ENCODE data around the gene ST3GAL3. TPM values are rescaled to one million over a fixed set of nuclear protein-coding genes. Genes with fewer than 3 reads are reported as not detected.

ST3GAL3 gene
- total RNA-seq, 1 donor from 2014 or later, result 14.9 TPM

DNA sequence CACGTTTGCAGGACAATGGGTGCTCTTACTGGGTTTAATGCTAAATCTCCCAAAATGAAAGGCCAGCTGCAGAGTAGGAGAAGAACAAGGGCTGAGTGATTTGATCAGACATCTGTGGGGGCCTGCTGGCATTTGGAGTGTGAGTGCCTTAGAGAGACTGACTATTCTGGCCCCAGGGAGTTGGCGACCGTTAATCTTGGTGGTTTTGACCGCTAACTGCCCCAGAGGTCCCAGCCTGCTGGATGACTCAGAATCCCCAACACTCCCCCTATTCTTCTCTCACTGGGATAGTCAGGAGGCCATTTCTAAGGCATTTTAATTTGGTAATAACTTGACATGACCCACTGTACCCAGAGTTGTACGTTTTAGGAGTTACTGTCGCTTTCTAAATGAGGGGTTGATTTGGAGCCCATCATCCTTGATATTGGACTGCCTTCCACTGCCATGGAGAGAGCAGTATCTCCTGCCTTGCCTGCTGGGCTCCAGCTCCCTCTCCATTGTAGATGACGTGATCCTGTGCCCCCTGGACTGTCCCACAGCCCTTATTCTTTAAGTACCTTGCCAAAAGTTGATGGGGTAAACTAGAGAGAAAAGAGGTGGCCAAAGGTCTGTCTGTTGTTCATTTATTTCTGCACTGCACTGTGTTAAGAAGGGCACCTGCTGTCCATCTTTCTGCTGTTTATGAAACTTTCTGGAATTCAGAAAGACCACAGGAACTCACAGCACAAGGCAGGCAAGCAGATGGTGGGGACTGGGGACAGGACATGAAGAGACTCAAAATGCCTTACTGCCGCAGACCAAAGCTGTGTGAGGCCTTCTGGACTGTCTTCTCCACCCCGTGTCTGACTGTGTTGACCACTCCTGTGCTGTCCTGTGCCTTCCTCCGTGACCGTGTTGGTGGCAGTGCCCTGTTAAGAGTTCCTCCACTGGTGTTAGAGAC is 128.0 kb downstream of the ST3GAL3 start:
- Mint-ChIP-seq H3K27ac (ENCODE audit: unreplicated experiment) (no peak overlapping the region), H3K36me3 (ENCODE audit: low read depth, unreplicated experiment) (peaks cover 6% of the 10 kb centered on the region), H3K27me3 (ENCODE audit: unreplicated experiment) (peaks cover 5% of the 10 kb centered on the region), H3K4me1 (ENCODE audit: unreplicated experiment) (peaks cover 25% of the 10 kb centered on the region), H3K9me3 (ENCODE audit: unreplicated experiment) (no peaks in the 10 kb centered on the region), H3K4me3 (ENCODE audit: unreplicated experiment) (no peak overlapping the region)
- TF ChIP-seq, protein P1, sequence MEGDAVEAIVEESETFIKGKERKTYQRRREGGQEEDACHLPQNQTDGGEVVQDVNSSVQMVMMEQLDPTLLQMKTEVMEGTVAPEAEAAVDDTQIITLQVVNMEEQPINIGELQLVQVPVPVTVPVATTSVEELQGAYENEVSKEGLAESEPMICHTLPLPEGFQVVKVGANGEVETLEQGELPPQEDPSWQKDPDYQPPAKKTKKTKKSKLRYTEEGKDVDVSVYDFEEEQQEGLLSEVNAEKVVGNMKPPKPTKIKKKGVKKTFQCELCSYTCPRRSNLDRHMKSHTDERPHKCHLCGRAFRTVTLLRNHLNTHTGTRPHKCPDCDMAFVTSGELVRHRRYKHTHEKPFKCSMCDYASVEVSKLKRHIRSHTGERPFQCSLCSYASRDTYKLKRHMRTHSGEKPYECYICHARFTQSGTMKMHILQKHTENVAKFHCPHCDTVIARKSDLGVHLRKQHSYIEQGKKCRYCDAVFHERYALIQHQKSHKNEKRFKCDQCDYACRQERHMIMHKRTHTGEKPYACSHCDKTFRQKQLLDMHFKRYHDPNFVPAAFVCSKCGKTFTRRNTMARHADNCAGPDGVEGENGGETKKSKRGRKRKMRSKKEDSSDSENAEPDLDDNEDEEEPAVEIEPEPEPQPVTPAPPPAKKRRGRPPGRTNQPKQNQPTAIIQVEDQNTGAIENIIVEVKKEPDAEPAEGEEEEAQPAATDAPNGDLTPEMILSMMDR (IDR thresholded peaks at IDR 0.05; ENCODE audit: unreplicated experiment), result no peak
- no peak for DNase-seq (ENCODE audit: low spot score)

DNA sequence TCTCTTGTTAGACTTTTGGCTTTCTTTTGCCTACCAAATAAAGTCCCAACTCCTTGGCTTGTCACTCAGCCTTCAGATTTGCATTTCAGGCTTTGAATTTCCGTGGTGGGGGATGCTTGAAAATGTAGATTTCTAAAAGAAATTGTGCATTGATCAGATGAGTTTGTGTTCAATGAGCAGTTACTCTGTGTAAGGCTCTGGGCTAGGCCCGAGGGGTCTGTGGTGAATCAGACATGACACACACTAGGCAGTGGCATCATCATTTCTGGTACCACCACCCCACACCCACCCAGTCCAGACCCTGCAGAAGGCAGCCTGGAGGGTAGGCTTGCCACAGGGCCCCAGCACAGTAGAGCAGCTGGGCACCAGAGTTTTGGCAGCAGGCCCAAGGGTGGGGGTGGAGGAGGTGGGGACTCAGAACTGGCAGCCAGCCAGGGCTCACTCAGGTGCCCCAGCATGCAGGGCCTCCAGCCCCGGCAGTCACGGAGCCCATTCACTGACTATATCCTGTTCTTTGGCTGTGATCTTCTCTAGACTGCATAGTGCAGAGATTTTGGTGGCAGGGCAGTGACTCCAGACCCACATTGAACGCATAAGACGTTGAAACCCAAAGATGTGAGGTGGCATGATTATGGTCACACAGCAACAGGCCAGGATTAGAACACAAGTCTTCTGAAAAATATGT is 129.1 kb downstream of the ST3GAL3 start:
- no peak for DNase-seq (ENCODE audit: low spot score)
- H3K4me3 Mint-ChIP-seq (ENCODE audit: unreplicated experiment), result no peak overlapping the region
- peaks cover 5% of the 10 kb centered on the region for H3K27me3 Mint-ChIP-seq (ENCODE audit: unreplicated experiment)
- TF ChIP-seq, protein P1 (IDR thresholded peaks at IDR 0.05; ENCODE audit: unreplicated experiment), result no peak
- no peaks in the 10 kb centered on the region for H3K9me3 Mint-ChIP-seq (ENCODE audit: unreplicated experiment)
- H3K36me3 Mint-ChIP-seq (ENCODE audit: low read depth, unreplicated experiment), result peaks cover 12% of the 10 kb centered on the region
- H3K27ac Mint-ChIP-seq (ENCODE audit: unreplicated experiment), result no peak overlapping the region
- peaks cover 25% of the 10 kb centered on the region for H3K4me1 Mint-ChIP-seq (ENCODE audit: unreplicated experiment)

DNA sequence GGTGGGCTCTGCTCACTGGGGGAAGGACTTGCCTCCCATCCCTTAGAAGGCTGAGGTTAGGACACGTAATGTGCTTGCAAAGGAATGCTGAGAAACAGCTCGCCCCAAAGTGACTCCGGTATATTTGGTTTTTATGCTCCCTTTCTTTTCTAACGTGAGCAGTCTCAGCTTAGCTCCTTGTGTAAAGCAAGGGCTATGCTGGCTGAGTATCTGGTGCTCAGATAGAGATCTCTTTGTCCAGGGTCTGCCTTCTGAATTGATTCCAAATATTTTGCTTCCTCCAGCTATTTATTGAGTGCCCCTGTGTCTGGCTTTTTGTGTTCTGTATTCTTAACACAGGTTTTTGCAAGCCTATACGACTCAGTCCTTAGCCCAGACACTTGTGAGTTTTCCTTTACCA is 131.7 kb downstream of the ST3GAL3 start:
- TF ChIP-seq, protein P1 (IDR thresholded peaks at IDR 0.05; ENCODE audit: unreplicated experiment), result no peak
- no peak for DNase-seq (ENCODE audit: low spot score)
- peaks cover 5% of the 10 kb centered on the region for H3K9me3 Mint-ChIP-seq (ENCODE audit: unreplicated experiment)
- H3K4me3 Mint-ChIP-seq (ENCODE audit: unreplicated experiment), result no peak overlapping the region
- H3K36me3 Mint-ChIP-seq (ENCODE audit: low read depth, unreplicated experiment), result peaks cover 26% of the 10 kb centered on the region
- peaks cover 14% of the 10 kb centered on the region for H3K4me1 Mint-ChIP-seq (ENCODE audit: unreplicated experiment)
- no peak overlapping the region for H3K27ac Mint-ChIP-seq (ENCODE audit: unreplicated experiment)
- peaks cover 7% of the 10 kb centered on the region for H3K27me3 Mint-ChIP-seq (ENCODE audit: unreplicated experiment)

DNA sequence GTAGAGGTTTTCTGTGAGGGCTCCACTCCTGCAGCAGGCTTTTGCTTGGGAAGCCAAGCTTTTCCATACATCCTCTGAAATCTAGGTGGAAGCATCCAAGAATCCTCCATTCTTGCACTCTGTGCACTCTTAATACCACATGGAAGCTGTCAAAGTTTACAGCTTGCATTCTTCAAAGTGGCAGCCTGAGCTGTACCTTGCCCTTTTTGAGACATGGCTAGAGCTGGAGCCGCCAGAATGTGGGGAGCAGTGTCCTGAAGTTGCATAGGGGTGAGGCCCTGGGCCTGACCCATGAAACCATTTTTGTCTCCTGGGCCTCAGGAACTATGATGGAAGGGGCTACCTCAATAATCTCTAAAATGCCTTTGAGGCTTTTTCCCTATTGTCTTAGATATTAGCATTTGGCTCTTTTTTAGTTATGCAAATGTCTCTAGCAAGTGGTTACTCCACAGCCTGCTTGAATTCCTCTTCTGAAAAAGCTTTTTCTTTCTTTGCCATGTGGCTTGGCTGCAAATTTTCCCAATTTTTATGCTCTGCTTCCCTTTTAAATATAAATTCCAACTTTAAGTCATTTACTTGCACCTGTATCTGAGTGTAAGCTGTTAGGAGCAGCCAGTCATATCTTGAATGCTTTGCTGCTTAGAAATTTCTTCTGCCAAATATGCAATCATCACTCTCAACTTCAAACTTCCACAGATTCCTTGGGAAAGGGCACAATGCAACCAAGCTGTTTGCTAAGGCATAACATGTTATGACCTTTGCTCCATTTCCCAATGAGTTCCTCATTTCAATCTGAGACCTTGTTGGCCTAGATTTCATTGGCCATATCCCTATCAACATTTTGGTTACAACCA is 134.2 kb downstream of the ST3GAL3 start:
- Mint-ChIP-seq H3K27me3 (ENCODE audit: unreplicated experiment) (peaks cover 5% of the 10 kb centered on the region), H3K27ac (ENCODE audit: unreplicated experiment) (no peak overlapping the region), H3K9me3 (ENCODE audit: unreplicated experiment) (peaks cover 5% of the 10 kb centered on the region), H3K4me3 (ENCODE audit: unreplicated experiment) (peak overlapping the region; percentile 22), H3K36me3 (ENCODE audit: low read depth, unreplicated experiment) (peaks cover 26% of the 10 kb centered on the region), H3K4me1 (ENCODE audit: unreplicated experiment) (no peaks in the 10 kb centered on the region)
- TF ChIP-seq, protein P1 (IDR thresholded peaks at IDR 0.05; ENCODE audit: unreplicated experiment), result no peak
- DNase-seq (ENCODE audit: low spot score), result no peak

All from endothelial cell (in vitro differentiated cells).